Glutamatergic neuron (in vitro differentiated cells): ENCODE measurements around the gene CERS6. TPM values are rescaled to one million over a fixed set of nuclear protein-coding genes. Genes with fewer than 3 reads are reported as not detected.

ENCODE experiments used
- DNase-seq: peaks from one replicate; pipeline ENCODE4 v3.0.0; 2022
- H3K27ac Mint-ChIP-seq: one replicate; pipeline ENCODE4 v1.8.0; 2020; ENCODE audit warnings: mild to moderate bottlenecking, mixed read lengths, inconsistent platforms; ENCODE audit not compliant: unreplicated experiment
- H3K27me3 Mint-ChIP-seq: one replicate; pipeline ENCODE4 v1.8.0; 2020; ENCODE audit warnings: mild to moderate bottlenecking, moderate library complexity, mixed read lengths, inconsistent platforms; ENCODE audit not compliant: unreplicated experiment
- H3K36me3 Mint-ChIP-seq: one replicate; pipeline ENCODE4 v1.8.0; 2020; ENCODE audit warnings: mild to moderate bottlenecking, mixed read lengths, inconsistent platforms; ENCODE audit not compliant: unreplicated experiment
- H3K4me1 Mint-ChIP-seq: one replicate; pipeline ENCODE4 v1.8.0; 2020; ENCODE audit warnings: mild to moderate bottlenecking, low read depth, mixed read lengths, inconsistent platforms; ENCODE audit not compliant: unreplicated experiment
- H3K4me3 Mint-ChIP-seq: one replicate; pipeline ENCODE4 v1.8.0; 2020; ENCODE audit warnings: mild to moderate bottlenecking, mixed read lengths, inconsistent platforms; ENCODE audit not compliant: unreplicated experiment
- H3K9me3 Mint-ChIP-seq: one replicate; pipeline ENCODE4 v1.8.0; 2020; ENCODE audit warnings: mild to moderate bottlenecking, moderate library complexity, mixed read lengths, inconsistent platforms; ENCODE audit not compliant: unreplicated experiment
- total RNA-seq: library from RNA; stranded (reverse); fragmentation: NEBNext Ultra II Directional; extraction: Animal tissue kit (Norgen Biotek cat#: 25700); gene quantifications from one replicate; pipeline ENCODE4 v1.2.1, GENCODE V29; 2021; ENCODE audit not compliant: unreplicated experiment
- TF ChIP-seq, protein P1 (sequence below): fragments of 200-600 bp; sonication (generic); IDR thresholded peaks from one replicate; pipeline ENCODE4 v1.5.0; 2021; ENCODE audit not compliant: partially characterized antibody, unreplicated experiment

CERS6 gene
- total RNA-seq, 1 donor from 2014 or later: 143 TPM

DNA sequence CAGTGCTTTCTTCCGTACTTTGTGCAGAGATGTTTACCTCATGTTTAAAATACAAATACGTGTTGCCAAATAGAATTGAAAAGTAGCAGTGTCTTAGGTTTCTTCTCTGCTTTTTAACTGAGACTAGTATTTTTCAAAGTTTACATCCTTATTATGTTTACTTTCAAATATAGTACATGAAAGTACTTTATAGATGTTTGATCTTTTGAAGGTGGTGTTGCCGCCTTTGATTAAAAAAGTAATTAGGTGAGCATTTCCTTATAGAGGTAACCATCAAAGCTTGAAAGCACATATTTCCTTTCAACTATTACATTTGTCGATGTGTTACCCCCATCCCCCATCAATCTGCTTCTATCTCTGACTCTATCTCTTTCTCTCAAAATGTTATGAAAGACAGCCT lies 87.0 kb downstream of the CERS6 start:
- Mint-ChIP-seq H3K9me3 (peaks cover 8% of the 10 kb centered on the region), H3K4me1 (peaks cover 41% of the 10 kb centered on the region), H3K27ac (peak overlapping the region; percentile 59), H3K4me3 (no peak overlapping the region), H3K36me3 (peaks cover 5% of the 10 kb centered on the region), H3K27me3 (no peaks in the 10 kb centered on the region)
- TF ChIP-seq, protein P1, sequence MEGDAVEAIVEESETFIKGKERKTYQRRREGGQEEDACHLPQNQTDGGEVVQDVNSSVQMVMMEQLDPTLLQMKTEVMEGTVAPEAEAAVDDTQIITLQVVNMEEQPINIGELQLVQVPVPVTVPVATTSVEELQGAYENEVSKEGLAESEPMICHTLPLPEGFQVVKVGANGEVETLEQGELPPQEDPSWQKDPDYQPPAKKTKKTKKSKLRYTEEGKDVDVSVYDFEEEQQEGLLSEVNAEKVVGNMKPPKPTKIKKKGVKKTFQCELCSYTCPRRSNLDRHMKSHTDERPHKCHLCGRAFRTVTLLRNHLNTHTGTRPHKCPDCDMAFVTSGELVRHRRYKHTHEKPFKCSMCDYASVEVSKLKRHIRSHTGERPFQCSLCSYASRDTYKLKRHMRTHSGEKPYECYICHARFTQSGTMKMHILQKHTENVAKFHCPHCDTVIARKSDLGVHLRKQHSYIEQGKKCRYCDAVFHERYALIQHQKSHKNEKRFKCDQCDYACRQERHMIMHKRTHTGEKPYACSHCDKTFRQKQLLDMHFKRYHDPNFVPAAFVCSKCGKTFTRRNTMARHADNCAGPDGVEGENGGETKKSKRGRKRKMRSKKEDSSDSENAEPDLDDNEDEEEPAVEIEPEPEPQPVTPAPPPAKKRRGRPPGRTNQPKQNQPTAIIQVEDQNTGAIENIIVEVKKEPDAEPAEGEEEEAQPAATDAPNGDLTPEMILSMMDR: no peak
- DNase-seq: no peak

DNA sequence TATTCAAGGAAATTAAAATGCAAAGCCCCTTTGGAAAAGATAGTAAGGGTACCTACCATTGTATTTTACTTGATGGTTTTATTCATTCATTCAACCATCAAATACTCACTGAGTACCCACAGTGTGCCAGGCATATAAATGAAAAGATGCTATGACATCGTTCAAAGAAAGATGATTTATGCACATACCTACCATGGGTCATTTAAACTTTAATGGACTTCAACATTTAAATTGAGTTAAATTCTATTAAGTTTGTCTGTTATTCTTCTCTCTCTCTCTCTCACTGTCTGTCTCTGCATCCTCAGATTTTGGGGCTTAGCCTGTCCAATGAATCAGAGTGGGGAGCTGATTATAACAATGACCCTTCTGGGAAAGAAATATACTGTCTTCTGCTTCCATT lies 87.9 kb downstream of the CERS6 start:
- peaks cover 6% of the 10 kb centered on the region for H3K9me3 Mint-ChIP-seq

DNA sequence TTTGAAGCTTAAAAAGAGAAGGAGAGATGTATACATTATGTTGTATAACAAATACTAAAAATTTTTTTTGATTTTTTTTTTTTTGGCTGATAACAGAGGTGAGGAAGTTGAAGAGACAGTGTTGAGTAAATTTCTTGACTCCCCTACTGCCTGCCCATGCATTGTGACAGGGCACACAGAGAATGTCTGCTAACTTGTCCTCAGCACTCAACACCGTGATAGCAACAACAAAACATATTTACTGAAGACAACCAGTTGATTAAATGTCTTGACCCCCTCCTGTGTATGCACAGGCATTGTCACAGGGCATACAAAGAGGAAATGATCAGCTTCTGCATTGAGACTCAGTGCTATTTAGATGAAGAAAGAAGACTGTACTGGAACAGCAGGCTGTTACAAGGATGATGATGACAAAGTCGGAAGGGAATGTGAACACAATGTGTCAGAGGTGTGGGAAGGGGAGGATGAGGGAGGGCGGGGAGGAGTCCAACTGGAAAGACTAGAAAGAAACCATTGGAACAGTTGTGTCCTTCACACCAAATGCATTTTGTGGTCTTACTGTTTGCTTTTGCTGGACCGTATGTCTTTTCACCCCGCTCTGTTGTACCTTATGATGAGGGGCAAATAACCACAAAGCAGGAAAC lies 89.5 kb downstream of the CERS6 start:
- H3K36me3 Mint-ChIP-seq: peaks cover 10% of the 10 kb centered on the region
- H3K4me1 Mint-ChIP-seq: peaks cover 35% of the 10 kb centered on the region
- H3K4me3 Mint-ChIP-seq: no peak overlapping the region
- H3K27ac Mint-ChIP-seq: peak overlapping the region; percentile 83
- TF ChIP-seq, protein P1: no peak
- H3K27me3 Mint-ChIP-seq: no peaks in the 10 kb centered on the region
- DNase-seq: no peak
- peaks cover 8% of the 10 kb centered on the region for H3K9me3 Mint-ChIP-seq

More for the DNA sequence above, 87.9 kb downstream of the CERS6 start:
- H3K27ac Mint-ChIP-seq: peak overlapping the region; percentile 83
- H3K4me1 Mint-ChIP-seq: peaks cover 35% of the 10 kb centered on the region
- H3K36me3 Mint-ChIP-seq: peaks cover 5% of the 10 kb centered on the region
- no peaks in the 10 kb centered on the region for H3K27me3 Mint-ChIP-seq
- DNase-seq: no peak
- H3K4me3 Mint-ChIP-seq: no peak overlapping the region
- TF ChIP-seq, protein P1: no peak

DNA sequence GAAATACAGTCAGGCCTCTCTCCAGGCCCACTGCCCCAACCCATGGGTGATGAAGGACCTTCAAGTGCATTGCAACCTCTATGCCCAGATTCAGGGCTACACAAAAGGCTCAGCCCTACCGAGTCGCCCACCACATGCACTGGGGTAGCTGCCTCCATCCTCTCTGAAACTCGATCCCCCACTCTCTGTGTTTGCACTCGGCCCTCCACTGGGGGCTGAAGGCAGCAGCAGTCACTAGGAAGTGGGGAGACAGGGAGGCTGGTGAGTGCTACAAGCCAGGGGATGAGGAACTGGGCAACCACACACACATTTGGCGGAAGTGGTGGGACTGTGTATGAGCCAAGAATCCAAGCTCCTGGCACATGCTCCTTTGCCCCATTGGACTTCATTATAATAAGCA lies 94.6 kb downstream of the CERS6 start:
- DNase-seq: no peak
- TF ChIP-seq, protein P1: no peak
- peaks cover 2% of the 10 kb centered on the region for H3K9me3 Mint-ChIP-seq
- no peaks in the 10 kb centered on the region for H3K27me3 Mint-ChIP-seq
- H3K36me3 Mint-ChIP-seq: peaks cover 6% of the 10 kb centered on the region
- no peak overlapping the region for H3K4me3 Mint-ChIP-seq
- no peak overlapping the region for H3K27ac Mint-ChIP-seq
- H3K4me1 Mint-ChIP-seq: peaks cover 19% of the 10 kb centered on the region

DNA sequence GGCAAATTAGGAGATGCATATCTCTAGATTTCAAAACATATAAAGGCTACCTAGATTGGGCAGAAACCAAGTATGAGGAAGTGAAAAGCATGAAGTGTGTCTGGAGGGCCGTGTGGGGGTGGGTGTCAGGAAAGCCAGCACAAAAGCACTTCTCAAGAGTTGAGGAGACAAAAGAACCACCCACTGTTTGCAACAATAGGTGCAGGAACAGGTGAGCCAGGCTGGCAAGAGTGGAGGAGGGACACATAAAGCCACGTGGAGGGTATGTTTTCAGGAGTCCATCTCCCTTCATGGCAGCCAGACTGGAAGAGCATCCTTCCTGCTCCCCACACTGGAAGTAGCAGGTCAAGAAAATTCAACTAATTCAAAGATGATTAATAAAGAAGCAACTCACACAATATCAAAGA lies 96.4 kb downstream of the CERS6 start:
- TF ChIP-seq, protein P1: no peak
- no peak overlapping the region for H3K27ac Mint-ChIP-seq
- peaks cover 2% of the 10 kb centered on the region for H3K9me3 Mint-ChIP-seq
- H3K27me3 Mint-ChIP-seq: no peaks in the 10 kb centered on the region
- H3K4me1 Mint-ChIP-seq: peaks cover 12% of the 10 kb centered on the region
- peaks cover 6% of the 10 kb centered on the region for H3K36me3 Mint-ChIP-seq
- no peak overlapping the region for H3K4me3 Mint-ChIP-seq
- DNase-seq: no peak
